K562 (cell line): ENCODE measurements around the gene SYNCRIP. TPM values are rescaled to one million over a fixed set of nuclear protein-coding genes. Genes with fewer than 3 reads are reported as not detected.

ENCODE experiments used
- ATAC-seq: fragments of 200-7000 bp; cut with Tn5 transposase; 3 replicates; pipeline ENCODE4 v1.9.1; 2020; ENCODE audit warnings: moderate library complexity
- BruUV-seq: library from RNA; stranded (reverse); fragments of 400-500 nt; replicated peaks from 2 replicates; lab custom pipeline; 2021; lab: Mats Ljungman, UMichigan
- CTCF ChIA-PET: fragments of 300-600 bp; formaldehyde crosslinking; extraction: SDS; loops from one replicate; lab custom pipeline; 2021; ENCODE audit warnings: low intra/inter-chr PET ratio; lab: Yijun Ruan, JAX
- POLR2A ChIA-PET: fragments of 300-600, 350-650 bp; sonication (Branson Sonifier 250); formaldehyde crosslinking; extraction: SDS; loops from one replicate; lab custom pipeline; 2021; ENCODE audit warnings: antibody characterized with exemption, inconsistent platforms; lab: Yijun Ruan, JAX
- DNase-seq, 4 experiments: peaks; one replicate each; pipeline versions ENCODE4 v3.0.0 to v3.0.0-alpha.2; 2011 to 2018; ENCODE audit warnings: low spot score in 3 of 4, mixed read lengths in 3 of 4; ENCODE audit errors: extremely low read depth in 1 of 4
- FAIRE-seq: peaks from 2 replicates; lab custom pipeline; 2011; peaks lifted over from hg19 to GRCh38; lab: Jason Lieb, UNC
- H2AFZ ChIP-seq: 2 replicates; pipeline ENCODE4 v1.6.0; 2011; ENCODE audit warnings: low read depth, low read length, control low read depth, inconsistent platforms
- H3K27ac ChIP-seq: fragments of 200-600 bp; 3 replicates; pipeline ENCODE4 v1.8.0; 2011; ENCODE audit warnings: low read depth, mild to moderate bottlenecking, control low read depth, inconsistent platforms, low read length, moderate library complexity, mixed read lengths; ENCODE audit errors: extremely low read depth
- H3K27me3 ChIP-seq, 2 experiments: fragments of 300-600 bp in 1 of 2; 2 replicates in 1 of 2; 3 replicates in 1 of 2; pipeline versions ENCODE4 v1.6.0 to v1.8.0; 2011; ENCODE audit warnings: inconsistent platforms in 2 of 2, low read length in 2 of 2, mild to moderate bottlenecking in 1 of 2, mixed read lengths in 1 of 2, moderate library complexity in 1 of 2; ENCODE audit not compliant: control insufficient read depth in 2 of 2, insufficient read depth in 2 of 2
- H3K36me3 ChIP-seq: fragments of 300-600 bp; 3 replicates; pipeline ENCODE4 v1.8.0; 2011; ENCODE audit warnings: mild to moderate bottlenecking, low read length, inconsistent platforms; ENCODE audit not compliant: control insufficient read depth, insufficient read depth
- H3K4me1 ChIP-seq, 2 experiments: fragments of 200-600 bp in 1 of 2; replicated peaks in 1 of 2; 2 replicates in 1 of 2; 3 replicates in 1 of 2; pipeline versions ENCODE4 v1.5.1 to v1.8.0; 2011; ENCODE audit warnings: inconsistent platforms in 2 of 2, low read length in 2 of 2, mild to moderate bottlenecking in 1 of 2, mixed read lengths in 1 of 2, moderate library complexity in 1 of 2; ENCODE audit not compliant: control insufficient read depth in 2 of 2, insufficient read depth in 2 of 2
- H3K4me2 ChIP-seq: 2 replicates; pipeline ENCODE4 v1.6.1; 2011; ENCODE audit warnings: low read length, control low read depth, inconsistent platforms, mixed read lengths; ENCODE audit not compliant: insufficient read depth
- H3K4me3 ChIP-seq: fragments of 200-600 bp; sonication (generic), shearing (Covaris generic); 2 replicates; pipeline ENCODE4 v1.5.1; 2016; ENCODE audit warnings: control low read depth, inconsistent platforms
- H3K79me2 ChIP-seq: fragments of 200-600 bp; 3 replicates; pipeline ENCODE4 v1.8.0; 2011; ENCODE audit warnings: low read length, inconsistent platforms; ENCODE audit not compliant: control insufficient read depth, insufficient read depth
- H3K9ac ChIP-seq, 2 experiments: 2 replicates each; pipeline versions ENCODE4 v1.6.0 to v1.6.1; 2011; ENCODE audit warnings: low read depth in 2 of 2, low read length in 2 of 2, control low read depth in 1 of 2, inconsistent platforms in 1 of 2, mild to moderate bottlenecking in 1 of 2, mixed read lengths in 1 of 2; ENCODE audit not compliant: insufficient read depth in 1 of 2
- H3K9me1 ChIP-seq: one replicate; pipeline ENCODE4 v1.6.0; 2011; ENCODE audit warnings: inconsistent platforms, mild to moderate bottlenecking, low read length, moderate library complexity; ENCODE audit not compliant: control insufficient read depth, insufficient read depth
- H3K9me3 ChIP-seq: replicated peaks from 2 replicates; pipeline ENCODE4 v1.5.1; 2011; ENCODE audit warnings: low read depth, low read length, inconsistent platforms; ENCODE audit not compliant: control insufficient read depth, insufficient read depth
- H4K20me1 ChIP-seq: replicated peaks from 2 replicates; pipeline ENCODE4 v1.6.1; 2011; ENCODE audit warnings: low read length, inconsistent platforms, mixed read lengths; ENCODE audit not compliant: control insufficient read depth, insufficient read depth
- C11orf30 ChIP-seq: fragments of 450-650 bp; IDR thresholded peaks from 2 replicates; pipeline ENCODE4 v1.6.1; 2016; ENCODE audit warnings: low read depth, mild to moderate bottlenecking
- POLR2A ChIP-seq: fragments of 450-650 bp; conservative IDR thresholded peaks from 2 replicates; pipeline ENCODE4 v1.6.1; 2016
- POLR2AphosphoS5 ChIP-seq: IDR thresholded peaks from 2 replicates; pipeline ENCODE4 v1.6.1; 2011; ENCODE audit warnings: mild to moderate bottlenecking, low read depth, low read length, moderate library complexity; ENCODE audit not compliant: control insufficient read depth, insufficient read depth
- POLR2B ChIP-seq: fragments of 450-650 bp; IDR thresholded peaks from 2 replicates; pipeline ENCODE4 v1.6.1; 2018; ENCODE audit warnings: low read depth; ENCODE audit not compliant: partially characterized antibody
- POLR2G ChIP-seq: fragments of 200-400 bp; formaldehyde crosslinking; IDR thresholded peaks from 2 replicates; pipeline ENCODE4 v1.6.1; 2017; ENCODE audit warnings: low read depth, mild to moderate bottlenecking, antibody characterized with exemption, low read length, moderate library complexity
- SP2 ChIP-seq: IDR thresholded peaks from 2 replicates; pipeline ENCODE4 v1.6.1; 2011; ENCODE audit warnings: mild to moderate bottlenecking, low read depth, low read length, moderate library complexity; ENCODE audit not compliant: poor library complexity, severe bottlenecking; ENCODE audit errors: extremely low read depth
- ZNF23 ChIP-seq: fragments of 250-450 bp; sonication (Bioruptor Pico); IDR thresholded peaks from 2 replicates; pipeline ENCODE4 v1.4.0; 2020; ENCODE audit warnings: mild to moderate bottlenecking
- ZNF316 ChIP-seq: fragments of 450-650 bp; IDR thresholded peaks from 2 replicates; pipeline ENCODE4 v1.6.1; 2016
- WGBS: fragments of 100-300 bp; shearing (Covaris generic); methylation state at CpG from one replicate; pipeline ENCODE4 v1.1.6; 2016; ENCODE audit warnings: low coverage, mixed read lengths; ENCODE audit not compliant: insufficient coverage; ENCODE audit errors: missing lambda C conversion rate; 5-methylcytosine and 5-hydroxymethylcytosine counted together
- in situ Hi-C: fragments of 300-500 bp; cut with MboI; formaldehyde crosslinking; loops from 4 replicates; pipeline ENCODE4 v1.15.0; 2018; ENCODE audit warnings: inconsistent platforms, mixed read lengths
- intact Hi-C: fragments of 100-400 bp; cut with micrococcal nuclease; formaldehyde crosslinking; loops from 2 replicates; pipeline ENCODE4 v1.14.2; 2022
- polyA plus RNA-seq, 8 experiments: library from polyadenylated mRNA; depleted of rRNA in 4 of 8; stranded (reverse) in 5 of 8; unstranded in 3 of 8; fragments of >200 nt; fragmentation: Nextera tagmentation in 2 of 8; fragmentation: Illumina TruSeq in 1 of 8; extraction: Ambion mirVana in 2 of 8; extraction: Trizol in 1 of 8; gene quantifications; 2 replicates each; pipeline versions ENCODE4 v1.2.1 to v1.2.3, GENCODE V29; 2011 to 2014; ENCODE audit warnings: inconsistent platforms in 1 of 8, missing spikeins in 1 of 8
- total RNA-seq, 7 experiments: library from RNA; depleted of rRNA in 6 of 7; stranded (reverse); fragments of >200 nt in 6 of 7; fragmentation: Illumina TruSeq in 2 of 7; extraction: Trizol in 2 of 7; gene quantifications; 2 replicates each; pipeline versions ENCODE4 v1.2.1 to v1.2.3, GENCODE V29; 2011 to 2021; ENCODE audit warnings: low replicate concordance in 1 of 7
- TF ChIP-seq, protein P1 (sequence below): fragments of 200-800 bp; sonication (Bioruptor generic); IDR thresholded peaks from 2 replicates; pipeline ENCODE4 v1.6.1; 2017; ENCODE audit warnings: missing genetic modification characterization, missing compliant biosample characterization

Gene SYNCRIP
- total and polyA plus RNA-seq, 9 of the 15 experiments (the other 6 are each of a cell fraction or from before 2014, with no cell fraction given): 46.5 to 295 (median 140) TPM

DNA sequence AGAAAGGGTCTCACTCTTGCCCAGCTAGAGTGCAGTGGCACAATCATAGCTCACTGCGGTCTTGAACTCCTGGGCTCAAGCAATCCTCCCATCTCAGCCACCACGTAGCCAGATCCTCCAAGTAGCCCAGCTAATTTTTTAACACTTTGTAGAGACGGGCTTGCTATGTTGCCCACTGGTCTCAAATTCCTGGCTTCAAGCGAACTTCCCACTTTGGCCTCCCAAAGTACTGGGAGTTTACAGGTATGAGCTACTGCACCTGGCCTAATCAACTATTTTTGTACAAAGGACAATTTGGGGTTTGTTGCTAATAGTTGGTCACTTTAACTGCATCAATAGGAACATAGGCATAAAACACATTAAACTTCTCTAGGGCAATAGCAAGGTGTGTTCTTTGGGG is 29.9 kb upstream of the SYNCRIP start:
- ATAC-seq (no peak), FAIRE-seq (no peak), DNase-seq (peak in 1 of 4 experiments; percentile 24)
- in situ Hi-C loops (no loop called here), intact Hi-C loops (no loop called here)
- Histone ChIP-seq H3K4me3 (no peak overlapping the region), H3K36me3 (peaks cover 40% of the 10 kb centered on the region), H3K4me1 (peaks cover 0 to 14% of the 10 kb centered on the region in 2 experiments; a peak in 2 of 5 replicates), H3K27me3 (no peaks in the 10 kb centered on the region), H3K9ac (no peak overlapping the region), H3K27ac (no peak overlapping the region), H4K20me1 (peaks cover 33% of the 10 kb centered on the region), H3K4me2 (no peak overlapping the region), H2AFZ (no peak overlapping the region), H3K9me1 (no peaks in the 10 kb centered on the region), H3K9me3 (no peaks in the 10 kb centered on the region), H3K79me2 (peaks cover 38% of the 10 kb centered on the region)
- BruUV-seq: no TSS peak
- POLR2A ChIA-PET: interaction anchor here (0.8 to 8.4 kb wide), 5 partner anchors 9 to 1240 kb away, joined by 3 to 188 read pairs (median 3); partner anchors contain the start of gene SYNCRIP
- TF ChIP-seq SP2: no peak
- TF ChIP-seq POLR2AphosphoS5: peak; percentile 45; the same call in 1 of the 2 replicates
- CTCF ChIA-PET: no interaction called here
- 74% methylated on average over 3 of the region's 4 CpGs for WGBS

DNA sequence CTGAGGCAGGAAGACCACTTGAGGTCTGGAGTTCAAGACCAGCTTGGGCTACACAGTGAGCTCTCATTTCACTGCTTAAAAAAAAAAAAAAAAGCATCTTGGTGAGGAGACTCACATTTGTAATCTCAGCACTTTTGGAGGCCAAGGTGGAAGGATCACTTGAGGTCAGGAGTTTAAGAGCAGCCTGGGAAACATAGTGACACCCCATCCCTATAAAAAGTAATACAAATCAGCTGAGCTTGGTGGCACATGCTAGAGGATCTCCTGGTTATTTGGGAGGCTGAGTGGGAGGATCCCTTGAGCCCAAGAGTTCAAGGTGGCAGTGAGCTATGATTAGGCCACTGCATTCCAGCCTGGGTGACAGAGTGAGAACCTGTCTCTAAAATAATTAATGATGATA is 29.4 kb upstream of the SYNCRIP start:
- intact Hi-C loops: no loop called here
- peaks cover 0 to 14% of the 10 kb centered on the region in 2 experiments; a peak in 2 of 5 replicates for H3K4me1 ChIP-seq
- TF ChIP-seq POLR2B: peak; percentile 17
- TF ChIP-seq, protein P1, sequence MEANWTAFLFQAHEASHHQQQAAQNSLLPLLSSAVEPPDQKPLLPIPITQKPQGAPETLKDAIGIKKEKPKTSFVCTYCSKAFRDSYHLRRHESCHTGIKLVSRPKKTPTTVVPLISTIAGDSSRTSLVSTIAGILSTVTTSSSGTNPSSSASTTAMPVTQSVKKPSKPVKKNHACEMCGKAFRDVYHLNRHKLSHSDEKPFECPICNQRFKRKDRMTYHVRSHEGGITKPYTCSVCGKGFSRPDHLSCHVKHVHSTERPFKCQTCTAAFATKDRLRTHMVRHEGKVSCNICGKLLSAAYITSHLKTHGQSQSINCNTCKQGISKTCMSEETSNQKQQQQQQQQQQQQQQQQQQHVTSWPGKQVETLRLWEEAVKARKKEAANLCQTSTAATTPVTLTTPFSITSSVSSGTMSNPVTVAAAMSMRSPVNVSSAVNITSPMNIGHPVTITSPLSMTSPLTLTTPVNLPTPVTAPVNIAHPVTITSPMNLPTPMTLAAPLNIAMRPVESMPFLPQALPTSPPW (CRISPR knock-in tag): no peak
- TF ChIP-seq POLR2A: 0 out of 2 replicates have a peak, but pooled peaks have one; percentile 21
- no peak for TF ChIP-seq ZNF23
- TF ChIP-seq ZNF316: peak; percentile 72
- peak; percentile 33; the same call in 1 of the 2 replicates for TF ChIP-seq C11orf30
- TF ChIP-seq POLR2G: 0 out of 2 replicates have a peak, but pooled peaks have one; percentile 9
- ChIA-PET POLR2A (interaction anchor here (0.8 to 8.4 kb wide), 5 partner anchors 9 to 1240 kb away, joined by 3 to 188 read pairs (median 3); partner anchors contain the start of gene SYNCRIP), CTCF (no interaction called here)
- H2AFZ ChIP-seq: no peak overlapping the region
- no peaks in the 10 kb centered on the region for H3K27me3 ChIP-seq
- H4K20me1 ChIP-seq: peaks cover 27% of the 10 kb centered on the region
- FAIRE-seq: no peak
- H3K9me3 ChIP-seq: no peaks in the 10 kb centered on the region; the same call in 1 of the 2 replicates
- H3K9me1 ChIP-seq: no peaks in the 10 kb centered on the region
- no peak for ATAC-seq
- H3K27ac ChIP-seq: no peak overlapping the region
- in situ Hi-C loops: no loop called here
- H3K79me2 ChIP-seq: peaks cover 33% of the 10 kb centered on the region
- H3K36me3 ChIP-seq: peaks cover 35% of the 10 kb centered on the region
- BruUV-seq: no TSS peak
- no peak overlapping the region for H3K9ac ChIP-seq
- peak in 1 of 4 experiments; percentile 31 for DNase-seq
- H3K4me3 ChIP-seq: no peak overlapping the region
- H3K4me2 ChIP-seq: no peak overlapping the region
